Measurements from ENCODE around the gene DDAH1. TPM values are rescaled to one million over a fixed set of nuclear protein-coding genes. Genes with fewer than 3 reads are reported as not detected.

DDAH1 gene
- polyA plus RNA-seq, 1 donor from 2014 or later, result 42.7 TPM

DNA sequence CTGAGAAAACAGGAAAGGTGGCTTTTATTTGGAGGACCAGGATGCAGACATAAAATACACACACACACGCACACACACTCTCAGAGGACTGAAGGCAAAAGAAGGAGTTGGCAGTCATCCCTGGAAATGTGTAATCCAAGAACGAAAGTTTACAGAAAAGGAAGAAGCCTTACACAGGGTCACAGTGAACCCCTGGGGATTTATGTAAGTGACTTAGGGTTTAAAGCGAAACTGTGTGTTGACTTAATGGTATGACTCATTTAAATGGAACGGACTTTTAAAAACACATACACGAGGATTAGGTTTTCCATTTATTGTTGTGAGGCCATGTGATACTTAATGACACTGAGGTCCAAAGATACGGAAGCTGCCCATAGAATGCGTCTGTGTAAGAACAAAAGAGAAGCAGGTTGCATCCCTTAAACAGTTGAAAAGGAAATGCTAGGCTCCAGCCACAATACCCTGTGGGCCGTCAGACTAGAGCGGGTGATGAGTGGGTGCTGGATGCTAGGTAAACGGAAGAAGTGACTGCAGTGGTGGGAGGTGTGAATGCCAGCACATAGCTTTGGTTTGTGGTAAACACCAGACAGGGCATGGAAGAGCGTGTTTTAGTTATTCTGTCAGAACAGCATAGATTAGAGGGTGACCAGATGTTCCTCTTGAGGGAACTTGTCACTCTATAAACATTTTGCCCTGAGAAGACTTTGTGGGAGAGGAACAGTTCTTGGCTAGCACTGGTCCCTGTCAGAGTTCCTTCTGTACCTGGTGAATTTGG lies 166.9 kb downstream of the DDAH1 start:
- Histone ChIP-seq H3K9ac (ENCODE audit: low read length) (no peak overlapping the region), H3K4me2 (ENCODE audit: low read length) (no peak overlapping the region), H3K27ac (ENCODE audit: low read length) (no peak overlapping the region), H3K4me3 (ENCODE audit: low read length) (no peak overlapping the region), H2AFZ (ENCODE audit: low read depth, low read length) (no peak overlapping the region), H3K79me2 (replicated peaks; ENCODE audit: insufficient read depth, low read length) (no peaks in the 10 kb centered on the region), H3K36me3 (ENCODE audit: insufficient read depth, low read length) (no peaks in the 10 kb centered on the region), H3K9me3 (ENCODE audit: low read length) (no peaks in the 10 kb centered on the region), H3F3A (ENCODE audit: insufficient read depth, low read length, poor library complexity, severe bottlenecking) (no peaks in the 10 kb centered on the region), H3K27me3 (ENCODE audit: insufficient read depth, low read depth, low read length) (no peaks in the 10 kb centered on the region), H3K9me2 (ENCODE audit: insufficient read depth, low read length) (no peaks in the 10 kb centered on the region), H4K20me1 (ENCODE audit: insufficient read depth) (no peaks in the 10 kb centered on the region)
- no peak for TF ChIP-seq EZH2 (IDR thresholded peaks at IDR 0.05; ENCODE audit: borderline replicate concordance, insufficient read depth, low read length, poor library complexity, severe bottlenecking)

DNA sequence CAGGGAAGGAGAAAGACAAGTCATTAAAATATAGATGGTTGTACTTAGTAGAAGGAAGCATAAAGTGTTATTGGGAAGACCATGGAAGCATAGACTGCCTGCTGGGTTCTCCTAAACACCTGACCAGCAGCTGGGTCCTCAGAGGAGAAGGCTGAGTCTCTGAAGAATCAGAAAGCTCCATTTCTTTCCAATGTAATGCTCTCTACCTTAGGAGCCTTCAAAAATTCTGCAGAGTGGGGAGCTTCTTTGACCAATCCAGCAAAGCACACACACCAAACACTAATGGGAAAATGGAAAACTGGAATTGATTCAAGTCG lies 167.5 kb downstream of the DDAH1 start:
- Histone ChIP-seq H3K27ac (ENCODE audit: low read length) (no peak overlapping the region), H3K36me3 (ENCODE audit: insufficient read depth, low read length) (no peaks in the 10 kb centered on the region), H3F3A (ENCODE audit: insufficient read depth, low read length, poor library complexity, severe bottlenecking) (no peaks in the 10 kb centered on the region), H2AFZ (ENCODE audit: low read depth, low read length) (no peak overlapping the region), H3K27me3 (ENCODE audit: insufficient read depth, low read depth, low read length) (no peaks in the 10 kb centered on the region), H4K20me1 (ENCODE audit: insufficient read depth) (no peaks in the 10 kb centered on the region), H3K79me2 (replicated peaks; ENCODE audit: insufficient read depth, low read length) (no peaks in the 10 kb centered on the region), H3K4me2 (ENCODE audit: low read length) (no peak overlapping the region), H3K4me3 (ENCODE audit: low read length) (no peak overlapping the region), H3K9me2 (ENCODE audit: insufficient read depth, low read length) (no peaks in the 10 kb centered on the region), H3K9ac (ENCODE audit: low read length) (no peak overlapping the region), H3K9me3 (ENCODE audit: low read length) (no peaks in the 10 kb centered on the region)
- TF ChIP-seq RAD21 (conservative IDR thresholded peaks at IDR 0.05) (no peak), SMC3 (conservative IDR thresholded peaks at IDR 0.05; ENCODE audit: poor library complexity) (no peak), EP300 (conservative IDR thresholded peaks at IDR 0.05; ENCODE audit: poor library complexity, severe bottlenecking) (no peak), TAF1 (IDR thresholded peaks at IDR 0.05; ENCODE audit: low read depth) (no peak), MXI1 (conservative IDR thresholded peaks at IDR 0.05; ENCODE audit: poor library complexity, severe bottlenecking) (no peak), EZH2 (IDR thresholded peaks at IDR 0.05; ENCODE audit: borderline replicate concordance, insufficient read depth, low read length, poor library complexity, severe bottlenecking) (no peak), POLR2AphosphoS5 (IDR thresholded peaks at IDR 0.05) (no peak)
- TF ChIP-seq, protein P1, sequence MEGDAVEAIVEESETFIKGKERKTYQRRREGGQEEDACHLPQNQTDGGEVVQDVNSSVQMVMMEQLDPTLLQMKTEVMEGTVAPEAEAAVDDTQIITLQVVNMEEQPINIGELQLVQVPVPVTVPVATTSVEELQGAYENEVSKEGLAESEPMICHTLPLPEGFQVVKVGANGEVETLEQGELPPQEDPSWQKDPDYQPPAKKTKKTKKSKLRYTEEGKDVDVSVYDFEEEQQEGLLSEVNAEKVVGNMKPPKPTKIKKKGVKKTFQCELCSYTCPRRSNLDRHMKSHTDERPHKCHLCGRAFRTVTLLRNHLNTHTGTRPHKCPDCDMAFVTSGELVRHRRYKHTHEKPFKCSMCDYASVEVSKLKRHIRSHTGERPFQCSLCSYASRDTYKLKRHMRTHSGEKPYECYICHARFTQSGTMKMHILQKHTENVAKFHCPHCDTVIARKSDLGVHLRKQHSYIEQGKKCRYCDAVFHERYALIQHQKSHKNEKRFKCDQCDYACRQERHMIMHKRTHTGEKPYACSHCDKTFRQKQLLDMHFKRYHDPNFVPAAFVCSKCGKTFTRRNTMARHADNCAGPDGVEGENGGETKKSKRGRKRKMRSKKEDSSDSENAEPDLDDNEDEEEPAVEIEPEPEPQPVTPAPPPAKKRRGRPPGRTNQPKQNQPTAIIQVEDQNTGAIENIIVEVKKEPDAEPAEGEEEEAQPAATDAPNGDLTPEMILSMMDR (IDR thresholded peaks at IDR 0.05; ENCODE audit: poor library complexity, severe bottlenecking), result no peak
- TF ChIP-seq, protein P2, sequence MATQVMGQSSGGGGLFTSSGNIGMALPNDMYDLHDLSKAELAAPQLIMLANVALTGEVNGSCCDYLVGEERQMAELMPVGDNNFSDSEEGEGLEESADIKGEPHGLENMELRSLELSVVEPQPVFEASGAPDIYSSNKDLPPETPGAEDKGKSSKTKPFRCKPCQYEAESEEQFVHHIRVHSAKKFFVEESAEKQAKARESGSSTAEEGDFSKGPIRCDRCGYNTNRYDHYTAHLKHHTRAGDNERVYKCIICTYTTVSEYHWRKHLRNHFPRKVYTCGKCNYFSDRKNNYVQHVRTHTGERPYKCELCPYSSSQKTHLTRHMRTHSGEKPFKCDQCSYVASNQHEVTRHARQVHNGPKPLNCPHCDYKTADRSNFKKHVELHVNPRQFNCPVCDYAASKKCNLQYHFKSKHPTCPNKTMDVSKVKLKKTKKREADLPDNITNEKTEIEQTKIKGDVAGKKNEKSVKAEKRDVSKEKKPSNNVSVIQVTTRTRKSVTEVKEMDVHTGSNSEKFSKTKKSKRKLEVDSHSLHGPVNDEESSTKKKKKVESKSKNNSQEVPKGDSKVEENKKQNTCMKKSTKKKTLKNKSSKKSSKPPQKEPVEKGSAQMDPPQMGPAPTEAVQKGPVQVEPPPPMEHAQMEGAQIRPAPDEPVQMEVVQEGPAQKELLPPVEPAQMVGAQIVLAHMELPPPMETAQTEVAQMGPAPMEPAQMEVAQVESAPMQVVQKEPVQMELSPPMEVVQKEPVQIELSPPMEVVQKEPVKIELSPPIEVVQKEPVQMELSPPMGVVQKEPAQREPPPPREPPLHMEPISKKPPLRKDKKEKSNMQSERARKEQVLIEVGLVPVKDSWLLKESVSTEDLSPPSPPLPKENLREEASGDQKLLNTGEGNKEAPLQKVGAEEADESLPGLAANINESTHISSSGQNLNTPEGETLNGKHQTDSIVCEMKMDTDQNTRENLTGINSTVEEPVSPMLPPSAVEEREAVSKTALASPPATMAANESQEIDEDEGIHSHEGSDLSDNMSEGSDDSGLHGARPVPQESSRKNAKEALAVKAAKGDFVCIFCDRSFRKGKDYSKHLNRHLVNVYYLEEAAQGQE (IDR thresholded peaks at IDR 0.05; ENCODE audit: borderline replicate concordance), result no peak

Data from neural cell (in vitro differentiated cells).